ENCODE data around the gene ZNHIT6.

ZNHIT6 gene

GRCh38 chr1:85609976-85610375 lies 98.3 kb downstream of the ZNHIT6 start (continued):
- TF ChIP-seq TSHZ2 (CRISPR knock-in tag; IDR thresholded peaks at IDR 0.05) (no peak), RARB (CRISPR knock-in tag; IDR thresholded peaks at IDR 0.05) (no peak), BACH2 (CRISPR knock-in tag; IDR thresholded peaks at IDR 0.05; ENCODE audit: borderline replicate concordance) (no peak), ZFP30 (CRISPR knock-in tag; IDR thresholded peaks at IDR 0.05) (no peak)

DNA sequence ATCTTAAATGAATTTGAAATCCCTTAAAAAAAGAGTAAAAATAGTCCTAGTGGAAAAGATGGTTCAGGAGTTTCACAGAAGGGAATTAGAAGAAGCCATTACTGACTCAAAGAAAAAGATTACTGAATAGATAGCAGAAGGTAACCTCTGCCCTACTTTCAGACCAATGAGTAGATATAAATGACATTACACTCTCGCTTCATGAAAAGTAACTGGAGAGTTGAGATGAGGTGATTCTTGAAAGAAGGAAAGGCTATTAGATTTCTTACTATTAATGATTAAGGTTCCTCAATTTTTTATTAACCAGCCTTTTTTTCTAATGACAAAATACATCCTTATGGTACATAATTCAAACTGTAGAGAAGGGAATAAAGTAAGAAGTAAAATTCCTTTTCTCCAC lies 99.4 kb downstream of the ZNHIT6 start:
- TF ChIP-seq ARNTL (CRISPR knock-in tag; IDR thresholded peaks at IDR 0.05; ENCODE audit: borderline replicate concordance, low read depth), result no peak
- TF ChIP-seq GLIS3 (CRISPR knock-in tag; IDR thresholded peaks at IDR 0.05), result no peak
- TF ChIP-seq BACH2 (CRISPR knock-in tag; IDR thresholded peaks at IDR 0.05; ENCODE audit: borderline replicate concordance), result no peak
- no peak for ATAC-seq

DNA sequence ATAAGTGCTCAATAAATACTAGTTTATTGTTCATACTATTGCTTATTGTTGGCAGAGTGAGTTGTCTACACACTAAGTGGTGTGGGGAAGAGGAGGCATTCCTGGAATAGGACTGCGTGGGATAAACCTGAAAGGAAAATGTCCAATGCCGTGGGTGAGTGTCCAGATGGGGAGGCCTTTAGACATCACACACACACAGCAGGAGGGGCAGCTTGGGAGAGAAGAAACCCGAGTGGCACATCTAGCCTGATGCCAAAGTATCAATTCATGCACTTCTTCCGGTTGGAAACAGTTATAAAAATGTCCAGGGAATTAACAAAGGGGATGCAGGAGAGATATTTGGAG lies 100.3 kb downstream of the ZNHIT6 start:
- TF ChIP-seq POU6F1 (CRISPR knock-in tag; IDR thresholded peaks at IDR 0.05; ENCODE audit: borderline replicate concordance, low read depth) (no peak), RARB (CRISPR knock-in tag; IDR thresholded peaks at IDR 0.05) (no peak), ISL1 (CRISPR knock-in tag; IDR thresholded peaks at IDR 0.05) (no peak), ZFP3 (CRISPR knock-in tag; IDR thresholded peaks at IDR 0.05) (no peak), PPARA (CRISPR knock-in tag; IDR thresholded peaks at IDR 0.05; ENCODE audit: borderline replicate concordance) (no peak), ZNF565 (CRISPR knock-in tag; conservative IDR thresholded peaks at IDR 0.05; ENCODE audit: low read depth) (no peak), ARNTL (CRISPR knock-in tag; IDR thresholded peaks at IDR 0.05; ENCODE audit: borderline replicate concordance, low read depth) (no peak), GLIS3 (CRISPR knock-in tag; IDR thresholded peaks at IDR 0.05) (no peak), CREB5 (CRISPR knock-in tag; IDR thresholded peaks at IDR 0.05; ENCODE audit: low read depth) (no peak), CSDC2 (CRISPR knock-in tag; IDR thresholded peaks at IDR 0.05) (no peak), SNAI2 (CRISPR knock-in tag; IDR thresholded peaks at IDR 0.05) (no peak), ZFP30 (CRISPR knock-in tag; IDR thresholded peaks at IDR 0.05) (no peak), TSHZ2 (CRISPR knock-in tag; IDR thresholded peaks at IDR 0.05) (no peak), CSRNP3 (CRISPR knock-in tag; IDR thresholded peaks at IDR 0.05) (no peak)
- no peak for ATAC-seq

- peak; percentile 79 for ATAC-seq
- TF ChIP-seq ZC3H10 (CRISPR knock-in tag; IDR thresholded peaks at IDR 0.05) (no peak), GLIS3 (CRISPR knock-in tag; IDR thresholded peaks at IDR 0.05) (no peak; the same call in 1 of the 2 replicates), CSDC2 (CRISPR knock-in tag; IDR thresholded peaks at IDR 0.05) (peak; percentile 96), CREB5 (CRISPR knock-in tag; IDR thresholded peaks at IDR 0.05; ENCODE audit: low read depth) (peak; percentile 72; the same call in 1 of the 2 replicates), ZNF565 (CRISPR knock-in tag; conservative IDR thresholded peaks at IDR 0.05; ENCODE audit: low read depth) (0 out of 2 replicates have a peak, but pooled peaks have one; percentile 14), SNAI2 (CRISPR knock-in tag; IDR thresholded peaks at IDR 0.05) (0 out of 2 replicates have a peak, but pooled peaks have one; percentile 58), POU6F1 (CRISPR knock-in tag; IDR thresholded peaks at IDR 0.05; ENCODE audit: borderline replicate concordance, low read depth) (no peak)
- TF ChIP-seq, protein P1, sequence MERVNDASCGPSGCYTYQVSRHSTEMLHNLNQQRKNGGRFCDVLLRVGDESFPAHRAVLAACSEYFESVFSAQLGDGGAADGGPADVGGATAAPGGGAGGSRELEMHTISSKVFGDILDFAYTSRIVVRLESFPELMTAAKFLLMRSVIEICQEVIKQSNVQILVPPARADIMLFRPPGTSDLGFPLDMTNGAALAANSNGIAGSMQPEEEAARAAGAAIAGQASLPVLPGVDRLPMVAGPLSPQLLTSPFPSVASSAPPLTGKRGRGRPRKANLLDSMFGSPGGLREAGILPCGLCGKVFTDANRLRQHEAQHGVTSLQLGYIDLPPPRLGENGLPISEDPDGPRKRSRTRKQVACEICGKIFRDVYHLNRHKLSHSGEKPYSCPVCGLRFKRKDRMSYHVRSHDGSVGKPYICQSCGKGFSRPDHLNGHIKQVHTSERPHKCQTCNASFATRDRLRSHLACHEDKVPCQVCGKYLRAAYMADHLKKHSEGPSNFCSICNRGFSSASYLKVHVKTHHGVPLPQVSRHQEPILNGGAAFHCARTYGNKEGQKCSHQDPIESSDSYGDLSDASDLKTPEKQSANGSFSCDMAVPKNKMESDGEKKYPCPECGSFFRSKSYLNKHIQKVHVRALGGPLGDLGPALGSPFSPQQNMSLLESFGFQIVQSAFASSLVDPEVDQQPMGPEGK (CRISPR knock-in tag; IDR thresholded peaks at IDR 0.05; ENCODE audit: borderline replicate concordance), result peak; percentile 97; the same call in 1 of the 2 replicates
These were observed 100.9 kb downstream of the ZNHIT6 start for GRCh38 chr1:85607126-85607920.
